ENCODE measurements around the gene PLEKHJ1.
"Not testable (repeated sequence)": the region's sequence is repeated elsewhere in the genome, so short reads cannot be mapped to it uniquely, and the experiment has no call there.

Gene PLEKHJ1, protein sequence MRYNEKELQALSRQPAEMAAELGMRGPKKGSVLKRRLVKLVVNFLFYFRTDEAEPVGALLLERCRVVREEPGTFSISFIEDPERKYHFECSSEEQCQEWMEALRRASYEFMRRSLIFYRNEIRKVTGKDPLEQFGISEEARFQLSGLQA

DNA sequence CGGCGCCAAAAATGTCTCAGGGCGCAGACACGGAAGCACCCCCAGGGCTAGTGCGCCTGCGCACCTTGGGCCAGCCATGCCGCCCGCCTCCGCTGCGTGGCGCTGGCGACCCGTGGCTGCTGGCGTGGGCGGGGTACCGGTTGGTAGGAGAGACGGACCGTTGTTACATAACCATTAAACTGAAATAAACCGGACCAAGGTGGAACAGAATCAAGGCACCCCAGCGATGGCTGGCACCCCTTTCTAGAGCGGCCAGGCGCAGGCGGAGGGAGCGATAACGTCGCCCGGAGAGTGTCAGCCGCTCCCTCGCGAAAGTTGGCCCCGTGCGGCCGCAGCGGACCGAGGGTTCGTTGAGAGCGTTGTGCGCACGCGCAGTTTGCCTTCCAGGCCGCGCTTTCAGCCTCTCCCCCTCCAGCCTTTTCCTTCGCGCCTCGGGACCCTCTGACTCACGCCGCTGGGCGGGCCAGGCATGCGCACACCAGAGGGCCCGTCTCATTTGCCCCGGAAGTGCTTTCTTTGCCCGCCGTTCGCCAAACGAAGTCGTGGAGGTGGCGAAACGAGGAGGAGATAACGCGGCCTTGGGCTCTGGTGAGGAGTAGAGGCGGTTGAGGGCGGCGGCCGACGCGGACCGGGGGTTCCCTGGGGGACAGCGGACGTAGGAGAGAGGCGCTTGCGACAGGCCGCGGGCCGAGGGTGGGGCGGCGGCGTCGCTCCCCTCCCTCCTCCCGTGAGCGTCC is at the start of gene PLEKHJ1, which contains the start of gene SF3A2:
Gene PLEKHJ1, minus strand, starts transcription at position 16 of the 737 bp plus-strand sequence. CDS start 81 bp downstream, outside the sequence.
Gene SF3A2, plus strand, starts transcription at position 511 of the 737 bp plus-strand sequence. CDS start 6,595 bp downstream, outside the sequence.
- peak; percentile 98 for DNase-seq

DNA sequence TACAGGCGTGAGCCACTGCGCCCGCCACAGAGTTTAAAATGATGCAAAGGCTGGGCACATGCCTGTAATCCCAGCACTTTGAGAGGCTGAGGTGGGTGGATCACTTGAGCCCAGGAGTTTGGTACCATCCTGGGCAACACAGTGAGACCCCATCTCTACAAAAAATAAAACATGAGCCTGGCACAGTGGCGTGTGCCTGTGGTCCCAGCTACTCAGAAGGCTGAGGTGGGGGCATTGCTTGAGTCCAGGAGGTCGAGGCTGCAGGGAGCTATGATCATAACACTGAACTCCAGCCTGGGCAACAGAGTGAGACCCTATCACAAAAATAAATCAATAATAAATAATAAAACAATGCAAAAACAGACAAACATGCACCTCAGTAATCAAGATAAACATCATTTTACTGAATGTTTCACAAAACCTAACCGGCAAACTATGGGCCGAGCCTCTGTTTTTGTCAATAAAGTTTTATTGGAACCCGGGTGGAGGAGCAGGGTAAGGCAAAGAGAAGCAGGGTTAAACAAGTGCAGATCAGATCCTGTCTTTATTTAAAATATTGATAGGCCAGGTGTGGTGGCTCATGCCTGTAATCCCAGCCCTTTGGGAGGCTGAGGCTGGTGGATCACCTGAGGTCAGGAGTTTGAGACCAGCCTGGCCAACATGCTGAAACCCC is 47.8 kb upstream of the PLEKHJ1 start:
- DNase-seq, result no peak

DNA sequence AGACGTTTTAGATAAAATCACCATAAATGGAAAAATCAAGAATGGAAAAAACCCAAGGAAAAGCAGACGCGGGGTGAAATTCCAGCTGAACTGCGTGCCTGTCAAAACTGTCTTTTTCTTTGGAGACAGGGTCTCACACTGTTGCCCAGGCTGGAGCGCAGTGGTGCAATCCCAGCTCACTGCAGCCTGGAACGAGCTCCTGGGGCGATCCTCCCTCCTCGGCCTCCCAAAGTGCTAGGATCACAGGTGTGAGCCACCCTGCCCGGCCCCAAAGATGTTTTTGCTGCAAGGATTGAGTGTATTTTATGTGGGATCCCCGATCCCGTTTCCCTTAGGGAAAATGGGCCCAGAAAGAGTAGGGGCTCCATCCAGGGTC is 46.7 kb upstream of the PLEKHJ1 start:
- DNase-seq, result no peak

DNA sequence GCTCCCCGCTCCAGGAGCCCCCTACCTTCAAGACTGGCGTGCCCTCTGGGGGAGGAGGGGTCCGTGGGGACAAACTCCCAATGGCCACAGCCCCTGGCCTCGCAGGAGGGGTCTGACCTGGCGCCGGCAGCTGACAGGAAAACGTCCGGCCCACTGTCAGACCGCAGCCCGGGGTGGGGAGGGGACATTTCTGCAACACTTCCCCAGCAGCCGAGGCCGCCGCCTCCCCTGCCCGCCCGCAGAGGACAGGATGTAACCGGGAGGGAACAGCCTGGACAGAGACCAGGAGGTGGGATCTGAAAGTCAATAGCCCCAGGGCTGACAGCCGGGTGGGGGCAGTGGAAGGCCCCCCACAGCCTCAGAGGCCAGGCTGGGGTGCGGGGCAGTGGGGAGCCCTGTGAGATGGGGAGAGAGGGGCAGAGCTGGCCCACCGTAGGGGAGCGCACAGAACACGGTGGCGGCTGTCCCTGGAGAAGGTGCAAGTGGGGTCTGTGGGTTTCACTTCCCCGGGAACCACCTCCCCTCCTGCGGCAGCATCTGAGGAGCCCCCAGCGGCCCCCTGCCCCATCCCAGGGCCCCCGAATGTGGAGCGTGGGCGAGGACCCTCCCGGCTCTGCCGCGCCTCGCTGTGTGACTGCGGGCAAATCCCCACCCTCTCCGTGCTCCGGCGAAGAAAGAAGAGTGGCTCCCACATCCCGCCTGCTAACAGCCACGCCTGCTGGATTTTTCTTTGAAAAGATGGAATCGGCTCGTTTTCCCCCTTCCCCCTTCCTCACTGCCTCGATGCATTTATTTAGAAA is 46.1 kb upstream of the PLEKHJ1 start, which contains the start of gene PEAK3:
Gene PEAK3, minus strand, starts transcription at position 114 of the 800 bp plus-strand sequence. CDS start 1,244 bp downstream, outside the sequence.
- DNase-seq, result peak; percentile 51

DNA sequence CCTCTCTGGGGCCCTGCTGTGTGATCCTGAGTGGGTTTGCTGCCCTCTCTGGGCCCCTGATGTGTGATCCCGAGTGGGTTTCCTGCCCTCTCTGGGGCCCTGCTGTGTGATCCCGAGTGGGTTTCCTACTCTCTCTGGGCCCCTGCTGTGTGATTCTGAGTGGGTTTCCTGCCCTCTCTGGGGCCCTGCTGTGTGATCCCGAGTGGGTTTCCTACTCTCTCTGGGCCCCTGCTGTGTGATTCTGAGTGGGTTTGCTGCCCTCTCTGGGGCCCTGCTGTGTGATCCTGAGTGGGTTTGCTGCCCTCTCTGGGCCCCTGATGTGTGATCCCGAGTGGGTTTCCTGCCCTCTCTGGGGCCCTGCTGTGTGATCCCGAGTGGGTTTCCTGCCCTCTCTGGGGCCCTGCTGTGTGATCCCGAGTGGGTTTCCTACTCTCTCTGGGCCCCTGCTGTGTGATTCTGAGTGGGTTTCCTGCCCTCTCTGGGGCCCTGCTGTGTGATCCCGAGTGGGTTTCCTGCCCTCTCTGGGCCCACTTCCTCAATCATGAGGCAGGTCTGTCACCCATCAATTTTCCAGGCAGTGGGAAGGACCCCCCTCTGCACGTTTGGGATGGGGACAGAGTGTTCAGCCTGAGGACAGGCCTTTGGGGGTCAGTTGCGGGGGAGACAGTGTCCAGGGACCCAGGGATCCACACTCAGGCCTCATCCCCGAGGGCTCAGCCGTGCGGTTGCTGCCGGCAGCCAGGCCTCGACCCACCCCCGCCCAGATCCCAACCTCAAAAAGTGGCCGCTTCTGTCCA is 45.3 kb upstream of the PLEKHJ1 start:
- not testable (repeated sequence) for DNase-seq

DNA sequence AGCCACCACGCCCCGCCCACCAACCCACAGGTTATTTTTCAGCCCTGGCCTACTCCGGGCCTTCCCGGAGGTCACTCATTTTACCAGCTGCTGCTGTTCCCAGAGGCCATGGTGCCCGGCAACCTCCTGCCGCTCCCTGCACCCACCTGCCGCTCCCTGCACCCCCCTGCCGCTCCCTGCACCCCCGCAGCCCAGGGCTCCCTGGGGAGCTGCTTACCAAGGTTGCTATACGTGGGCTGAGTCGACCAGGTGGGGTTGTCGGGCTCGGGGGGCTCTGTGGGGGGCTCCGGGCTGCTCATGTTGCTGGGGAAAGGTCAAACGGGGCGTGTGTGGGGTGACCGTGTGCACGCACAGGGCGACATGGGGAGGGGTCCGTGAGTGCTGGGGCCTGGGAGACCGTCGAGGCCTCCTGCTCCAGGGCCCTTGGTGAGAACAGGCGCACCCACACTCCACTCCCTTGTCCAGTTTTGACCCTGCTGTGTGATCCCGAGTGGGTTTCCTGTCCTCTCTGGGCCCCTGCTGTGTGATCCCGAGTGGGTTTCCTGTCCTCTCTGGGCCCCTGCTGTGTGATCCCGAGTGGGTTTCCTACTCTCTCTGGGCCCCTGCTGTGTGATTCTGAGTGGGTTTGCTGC is 44.6 kb upstream of the PLEKHJ1 start:
- DNase-seq, result no peak

DNA sequence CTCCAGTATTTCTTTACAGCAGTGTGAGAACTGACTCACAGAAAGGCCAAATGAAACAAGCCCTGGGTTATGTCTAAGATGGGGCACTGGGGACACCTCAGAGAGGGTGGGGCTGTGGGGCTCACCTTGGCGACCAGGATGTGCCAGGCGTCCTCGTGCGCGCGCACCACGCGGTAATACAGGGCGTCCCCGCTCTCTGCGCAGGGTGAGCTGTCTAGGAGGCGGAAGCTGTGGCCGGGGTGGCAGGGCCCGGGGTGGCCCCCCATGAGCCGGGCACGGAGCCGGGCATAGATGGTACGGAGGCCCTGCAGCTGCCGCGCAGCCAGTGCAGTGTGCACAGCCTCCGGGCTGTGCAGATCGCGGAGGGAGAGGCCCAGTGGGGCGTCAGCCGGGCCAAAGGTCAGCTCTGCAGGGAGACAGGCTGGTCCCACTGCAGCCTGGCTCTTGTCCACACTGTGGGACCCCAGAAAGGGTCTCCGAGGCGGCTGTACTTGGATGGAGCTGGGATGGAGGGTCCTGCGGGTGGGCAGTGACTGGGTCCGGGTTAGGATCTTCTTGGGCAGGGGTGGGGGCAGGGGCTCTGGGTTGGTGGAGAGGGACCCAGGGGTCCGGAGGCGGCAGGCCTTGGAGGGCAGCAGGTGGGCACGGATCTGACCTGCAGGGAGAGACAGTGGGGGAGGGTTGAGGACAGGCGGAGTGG is 42.5 kb upstream of the PLEKHJ1 start:
- no peak for DNase-seq

DNA sequence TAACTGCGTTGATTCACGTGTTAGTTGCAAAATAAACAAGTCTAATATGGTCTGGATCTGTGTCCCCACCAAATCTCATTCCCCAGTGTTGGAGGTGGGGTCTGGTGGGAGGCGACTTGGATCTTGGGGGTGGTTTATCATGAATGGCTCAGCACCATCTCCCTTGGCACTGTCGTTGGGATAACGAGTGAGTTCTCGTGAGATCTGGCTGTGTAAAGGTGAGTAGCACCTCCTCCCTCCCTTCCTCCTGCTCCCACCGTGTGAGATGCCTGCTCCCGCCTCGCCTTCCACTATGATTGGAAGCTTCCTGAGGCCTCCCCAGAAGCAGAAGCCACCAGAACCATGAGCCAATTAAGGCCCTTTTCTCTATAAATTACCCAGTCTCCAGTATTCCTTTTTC is 41.0 kb upstream of the PLEKHJ1 start:
- no peak for DNase-seq

DNA sequence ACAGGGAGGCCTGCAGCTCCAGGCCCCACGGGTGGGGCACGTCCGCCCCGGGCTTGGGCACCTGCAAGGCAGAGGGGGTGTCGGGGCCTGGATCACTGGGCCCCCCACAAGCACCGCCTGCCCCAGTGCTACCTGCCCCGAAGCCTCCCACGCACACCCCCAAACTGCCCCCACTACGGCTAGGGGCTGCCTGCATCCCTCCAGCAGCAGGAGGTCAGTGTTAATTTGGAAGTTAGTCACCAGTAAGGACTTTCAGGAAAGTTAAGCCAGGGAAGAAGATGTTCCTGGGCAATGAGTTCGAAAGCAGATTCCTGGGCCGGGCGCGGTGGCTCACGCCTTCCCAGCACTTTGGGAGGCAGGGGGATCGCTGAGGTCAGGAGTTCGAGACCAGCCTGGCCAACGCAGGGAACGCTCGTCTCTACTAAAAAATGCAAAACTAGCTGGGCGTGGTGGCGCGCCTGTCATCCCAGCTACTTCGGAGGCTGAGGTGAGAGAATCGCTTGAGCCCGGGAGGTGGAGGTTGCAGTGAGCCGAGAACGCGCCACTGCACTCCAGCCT is 40.4 kb upstream of the PLEKHJ1 start:
- DNase-seq, result no peak

DNA sequence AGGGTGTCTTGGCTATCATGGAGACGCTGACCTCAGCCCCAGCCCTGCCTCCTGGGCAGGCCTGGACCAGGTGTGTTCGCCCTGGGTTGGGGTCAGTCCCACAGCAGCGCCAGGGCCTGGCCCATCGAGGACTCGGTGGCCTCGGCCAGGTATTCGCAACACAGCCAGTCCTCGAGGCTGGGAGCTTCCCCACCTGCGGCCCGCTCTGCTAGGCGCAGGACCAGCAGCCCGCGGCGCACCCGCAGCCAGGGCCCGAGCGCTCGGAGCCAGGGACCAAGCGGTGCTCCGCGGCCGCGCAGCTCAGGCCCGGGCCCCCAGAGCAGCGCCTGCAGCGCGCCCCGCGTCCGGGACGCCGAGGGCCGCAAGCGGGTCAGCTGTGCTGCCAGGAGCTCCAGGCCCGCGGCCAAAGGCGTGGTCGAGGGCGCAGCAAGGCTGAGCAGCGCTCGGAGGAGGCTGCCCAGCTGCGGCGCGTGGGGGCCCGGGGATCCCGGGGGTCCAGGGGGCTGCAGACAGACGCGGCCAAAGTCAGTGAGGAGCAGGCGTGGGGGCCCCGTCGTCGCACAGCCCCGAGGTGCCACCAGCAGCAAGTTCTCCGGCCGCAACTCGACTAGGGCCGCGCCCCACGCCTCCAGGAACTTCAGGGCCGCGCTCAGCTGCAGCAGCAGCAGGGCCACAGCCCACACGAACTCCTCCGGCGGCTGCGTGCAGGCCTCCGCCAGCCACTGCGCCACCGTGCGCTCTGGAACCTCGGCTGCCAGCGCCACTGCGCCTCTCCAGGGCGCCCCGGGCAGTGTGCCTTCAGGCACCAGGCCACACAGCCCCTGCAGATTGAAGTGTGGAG is 39.7 kb upstream of the PLEKHJ1 start:
- DNase-seq, result no peak

DNA sequence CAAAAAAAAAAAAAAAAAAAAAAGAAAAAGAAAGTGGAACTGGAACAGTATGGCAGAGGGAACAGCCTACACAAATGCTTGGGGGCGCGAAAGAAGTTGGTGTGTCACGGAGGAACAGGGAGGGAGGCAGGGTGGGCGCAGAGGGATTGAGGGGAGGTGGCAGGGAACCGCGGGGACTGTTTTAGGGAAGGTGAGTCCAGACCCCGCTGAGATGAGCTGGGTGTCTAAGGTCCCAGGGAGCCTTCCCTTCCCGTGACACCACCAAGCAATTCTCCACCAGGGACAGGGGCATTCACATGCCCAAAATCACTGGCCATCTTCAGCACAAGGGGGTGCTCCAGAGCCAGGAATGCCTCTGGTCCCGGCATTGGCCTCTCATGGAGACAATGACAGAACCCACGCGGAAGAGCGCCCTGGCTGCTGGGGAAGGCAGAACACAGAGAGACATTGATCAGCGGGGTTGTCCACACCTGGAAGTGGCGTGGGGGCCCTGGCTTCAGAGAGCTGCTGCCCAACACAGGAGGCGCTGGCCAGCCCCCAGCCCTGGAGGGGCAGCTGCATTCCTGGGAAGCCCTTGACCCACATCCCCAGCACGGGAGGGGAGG is 38.9 kb upstream of the PLEKHJ1 start:
- peak; percentile 57 for DNase-seq

DNA sequence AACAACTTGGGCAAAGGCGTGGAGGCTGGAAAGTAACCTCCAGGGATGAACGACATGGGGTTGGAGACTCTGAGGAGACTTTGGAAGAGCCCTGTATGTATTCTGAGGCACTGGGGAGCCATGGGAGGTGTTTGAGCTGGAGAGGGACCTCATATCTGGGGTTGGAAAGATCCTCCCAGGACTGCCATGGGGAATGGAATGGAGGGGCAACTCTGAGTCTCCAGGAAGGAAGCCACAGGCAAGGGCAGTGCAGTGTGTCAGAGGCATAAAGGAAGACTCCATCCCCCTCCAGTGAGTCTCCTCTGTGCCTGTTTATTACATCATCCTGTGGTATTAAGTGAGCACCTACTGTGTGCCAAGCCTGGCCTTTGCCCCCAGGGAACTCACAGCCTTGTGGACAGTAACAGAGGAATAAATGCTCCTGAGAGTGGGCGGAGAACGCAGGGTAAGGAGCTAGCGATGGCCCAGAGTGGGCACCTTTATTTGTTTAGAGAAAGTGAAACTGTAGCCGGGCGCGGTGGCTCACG is 38.1 kb upstream of the PLEKHJ1 start:
- no peak for DNase-seq

DNA sequence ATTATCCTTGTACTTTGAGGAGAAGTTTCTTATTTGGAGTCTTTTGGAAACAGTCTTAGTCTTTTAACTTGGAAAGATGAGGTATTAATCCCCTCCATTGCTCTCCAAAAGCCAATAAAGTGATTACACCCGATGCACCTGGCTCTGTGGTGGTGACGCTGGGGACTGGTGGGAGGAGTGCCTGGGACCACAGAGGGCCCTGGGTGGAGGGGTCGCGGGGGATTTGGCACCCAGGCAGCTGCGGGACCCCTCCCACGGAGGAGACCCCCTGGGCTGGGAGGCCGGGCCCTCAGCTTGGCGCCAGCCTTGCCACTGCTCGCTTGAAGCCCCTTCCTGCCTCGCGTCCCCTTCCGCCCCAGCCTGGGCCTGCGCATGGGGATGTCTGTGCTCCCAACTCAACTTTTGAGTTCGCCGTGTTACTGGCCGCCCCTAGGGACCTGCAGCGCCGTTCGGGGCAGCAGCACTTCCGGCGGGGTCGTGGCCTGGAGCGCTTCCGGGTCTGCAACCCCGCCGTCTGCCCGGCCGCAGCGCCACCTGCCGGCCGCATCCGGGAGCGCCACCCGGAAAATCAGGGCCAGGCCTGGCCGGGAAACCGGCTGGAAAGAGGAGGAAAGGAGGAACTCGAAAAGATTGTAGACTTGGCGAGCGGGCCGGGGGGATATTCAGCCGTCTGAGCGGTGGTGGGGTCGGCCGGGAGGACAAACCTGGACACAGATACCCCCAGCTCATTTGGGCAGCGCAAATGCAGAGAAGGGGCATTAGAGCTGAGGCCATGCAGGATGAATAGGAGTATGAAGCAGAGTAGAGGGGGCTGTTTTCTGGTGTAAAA is 37.4 kb upstream of the PLEKHJ1 start:
- DNase-seq, result peak; percentile 83

DNA sequence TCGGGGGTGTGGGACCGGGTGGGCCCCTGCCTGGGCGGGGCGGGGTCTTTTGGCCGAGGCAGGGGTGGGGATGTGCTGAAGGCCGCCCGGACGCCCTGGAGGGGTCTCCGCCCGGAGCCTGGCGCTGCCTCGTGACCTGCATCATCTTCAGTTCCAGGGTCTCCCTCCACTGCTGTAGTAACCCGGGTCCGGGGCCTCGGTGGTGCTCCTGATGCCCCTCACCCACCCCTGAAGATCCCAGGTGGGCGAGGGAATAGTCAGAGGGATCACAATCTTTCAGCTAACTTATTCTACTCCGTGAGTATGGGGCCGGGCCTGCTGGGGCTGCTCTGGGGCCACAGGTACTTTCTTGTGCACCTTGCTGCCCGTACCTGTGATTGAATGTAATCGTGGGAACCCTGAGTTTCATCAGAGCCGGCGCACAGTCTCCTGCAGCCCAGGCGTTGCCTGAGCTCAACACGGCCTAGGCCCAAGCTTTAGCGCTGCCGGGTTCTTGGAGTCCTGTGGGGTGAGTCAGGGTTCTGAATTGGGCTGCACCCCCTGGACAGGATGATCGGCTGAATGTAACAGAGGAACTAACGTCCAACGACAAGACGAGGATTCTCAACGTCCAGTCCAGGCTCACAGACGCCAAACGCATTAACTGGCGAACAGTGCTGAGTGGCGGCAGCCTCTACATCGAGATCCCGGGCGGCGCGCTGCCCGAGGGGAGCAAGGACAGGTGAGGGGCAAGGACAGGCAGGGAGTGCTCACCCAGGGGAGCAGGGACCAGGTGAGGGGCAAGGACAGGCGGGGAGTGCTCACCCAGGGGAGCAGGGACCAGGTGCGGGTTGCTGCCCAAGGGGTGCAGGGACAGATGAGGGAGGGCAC is 35.3 kb upstream of the PLEKHJ1 start:
- no peak for DNase-seq

DNA sequence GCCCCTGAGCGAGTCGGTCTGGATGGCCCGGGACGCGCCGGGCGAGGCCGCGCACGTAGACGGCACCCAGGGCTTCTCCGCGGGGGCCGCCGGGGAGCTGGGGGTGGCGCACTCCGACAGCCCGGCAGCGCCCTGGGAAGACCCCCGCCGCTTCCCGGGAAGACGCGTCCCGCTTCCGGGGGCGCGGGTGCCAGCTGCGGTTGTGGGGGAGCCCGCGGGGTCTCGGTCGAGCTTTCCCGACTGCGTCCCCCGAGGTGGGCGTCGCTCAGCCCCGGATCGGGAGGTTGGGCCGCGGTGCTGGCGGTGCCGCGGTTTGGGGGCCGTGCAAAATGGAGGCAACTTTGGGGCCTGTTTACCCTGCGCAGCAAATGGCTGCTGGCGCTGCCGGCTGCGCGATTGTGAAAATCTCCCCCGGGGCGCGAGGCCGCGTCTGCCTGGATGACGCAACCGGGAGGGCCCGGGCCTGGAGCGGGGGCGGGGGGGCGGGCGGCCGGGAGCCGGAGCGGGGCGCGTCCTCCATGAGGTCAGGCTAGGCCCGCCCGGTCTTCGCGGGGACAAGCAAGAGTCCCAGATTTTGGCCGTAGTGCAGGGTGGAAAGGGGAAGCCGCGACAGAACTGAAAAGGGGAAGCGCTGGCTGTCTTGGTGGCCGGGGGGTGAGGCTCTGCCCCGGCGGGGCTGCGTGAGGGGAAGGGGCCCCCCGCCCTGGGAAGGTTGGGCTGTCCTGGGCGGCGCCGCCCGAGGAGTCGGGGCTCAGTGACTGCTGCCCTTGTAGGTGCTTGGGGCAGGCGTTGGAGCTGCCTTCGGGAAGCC is 34.5 kb upstream of the PLEKHJ1 start:
- DNase-seq, result peak; percentile 78

DNA sequence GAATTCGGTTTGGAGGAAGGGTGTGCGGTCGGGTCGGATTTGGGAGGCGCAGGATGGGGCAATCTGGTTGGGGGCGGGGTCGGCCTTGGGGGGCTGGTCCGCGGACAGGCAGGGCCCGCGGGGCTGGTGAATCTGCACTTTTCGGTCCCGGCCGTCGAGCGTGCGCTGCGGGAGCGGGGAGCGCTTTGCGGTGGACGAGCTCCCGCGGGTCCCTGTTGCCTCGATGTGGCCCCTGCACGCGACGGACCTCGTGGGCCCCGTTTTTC is 34.0 kb upstream of the PLEKHJ1 start:
- no peak for DNase-seq

Measured in CD4-positive, alpha-beta T cell treated with Interleukin-10 for 1 hour (primary cell).